Adrenal gland (tissue), 5 donors: Measurements from ENCODE around the gene WNT7B.

ENCODE experiments used
- CTCF ChIP-seq, 6 experiments: fragments of 450-650 bp in 4 of 6; fragments of 200-600 bp in 2 of 6; sonication (generic) in 1 of 6; IDR thresholded peaks; 1 replicate in 5 of 6; 2 replicates in 1 of 6; pipeline versions ENCODE4 v1.5.1 to v1.8.0; 2016 to 2021; ENCODE audit warnings: antibody characterized with exemption in 6 of 6, mild to moderate bottlenecking in 2 of 6, moderate library complexity in 1 of 6
- POLR2A ChIP-seq, 2 donors: fragments of 450-650 bp; IDR thresholded peaks; one replicate each; pipeline ENCODE4 v1.6.1; 2017; ENCODE audit warnings: antibody characterized with exemption in 2 of 2, mild to moderate bottlenecking in 2 of 2, moderate library complexity in 1 of 2
- donor health status: DM: no; HTN: no; CAD: no.

- TF ChIP-seq CTCF (IDR thresholded peaks at IDR 0.05) (no peak), POLR2A (IDR thresholded peaks at IDR 0.05) (no peak)
Observed at GRCh38 chr22:45878051-45878781, 98.7 kb downstream of the WNT7B start.
